GM19193 (cell line): Measurements from ENCODE around the gene WHRN.

Source experiments
- POLR2A ChIP-seq: IDR thresholded peaks from 4 replicates; pipeline ENCODE4 v1.6.1; 2011; ENCODE audit not compliant: insufficient read depth, insufficient read length; ENCODE audit errors: extremely low read depth

The WHRN gene

GRCh38 chr9:114522847-114523246 lies 17.6 kb upstream of the WHRN start:
- no peak for TF ChIP-seq POLR2A

DNA sequence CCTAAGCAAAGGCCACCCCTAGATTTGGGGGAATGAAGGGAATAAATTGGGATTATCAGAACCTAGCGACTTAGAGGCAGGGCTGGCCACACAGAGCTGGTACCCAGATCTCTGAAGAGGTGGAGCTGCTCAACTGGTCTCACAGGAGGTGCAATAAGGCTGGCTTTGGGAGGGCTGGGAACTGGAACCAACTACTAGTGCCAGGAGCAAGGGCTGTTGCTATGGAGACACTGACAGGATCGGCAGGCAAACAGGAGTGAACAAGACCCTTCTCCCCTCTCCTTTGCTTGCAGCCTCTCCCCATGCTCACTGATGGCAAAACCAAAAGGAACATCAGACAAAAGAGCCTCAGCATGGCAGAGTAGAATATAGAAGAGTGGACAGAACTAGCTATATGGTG lies 17.0 kb upstream of the WHRN start:
- TF ChIP-seq POLR2A = no peak

GRCh38 chr9:114521846-114522245 lies 16.6 kb upstream of the WHRN start:
- no peak for TF ChIP-seq POLR2A

GRCh38 chr9:114518599-114519022 lies 13.3 kb upstream of the WHRN start:
- TF ChIP-seq POLR2A = no peak

GRCh38 chr9:114518120-114518519 lies 12.8 kb upstream of the WHRN start:
- no peak for TF ChIP-seq POLR2A

- no peak for TF ChIP-seq POLR2A
These were observed 11.6 kb upstream of the WHRN start for GRCh38 chr9:114516913-114517312.

DNA sequence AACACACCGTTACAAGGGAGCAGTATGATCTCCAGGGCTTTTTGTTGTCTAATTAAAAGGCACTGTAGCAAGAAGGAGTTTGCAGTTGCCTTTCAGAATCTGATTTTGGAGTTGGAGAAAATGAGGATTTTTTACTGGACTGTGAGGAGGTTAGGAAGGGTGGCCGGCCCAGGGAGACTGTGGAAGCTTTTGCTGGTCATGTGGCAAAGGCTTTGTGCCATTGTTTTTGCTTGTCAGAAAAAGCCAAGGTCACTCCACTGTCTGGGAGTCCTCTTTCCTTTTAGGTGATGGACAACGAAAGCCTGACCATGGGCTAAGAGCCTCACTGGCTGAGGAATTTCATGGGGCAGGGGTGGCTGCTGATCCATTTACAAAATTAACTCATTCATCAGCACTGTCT lies 10.3 kb upstream of the WHRN start:
- no peak for TF ChIP-seq POLR2A

- TF ChIP-seq POLR2A = no peak
These were observed 8.6 kb upstream of the WHRN start for GRCh38 chr9:114513959-114514267.

GRCh38 chr9:114513055-114513958 lies 8.0 kb upstream of the WHRN start:
- no peak for TF ChIP-seq POLR2A

DNA sequence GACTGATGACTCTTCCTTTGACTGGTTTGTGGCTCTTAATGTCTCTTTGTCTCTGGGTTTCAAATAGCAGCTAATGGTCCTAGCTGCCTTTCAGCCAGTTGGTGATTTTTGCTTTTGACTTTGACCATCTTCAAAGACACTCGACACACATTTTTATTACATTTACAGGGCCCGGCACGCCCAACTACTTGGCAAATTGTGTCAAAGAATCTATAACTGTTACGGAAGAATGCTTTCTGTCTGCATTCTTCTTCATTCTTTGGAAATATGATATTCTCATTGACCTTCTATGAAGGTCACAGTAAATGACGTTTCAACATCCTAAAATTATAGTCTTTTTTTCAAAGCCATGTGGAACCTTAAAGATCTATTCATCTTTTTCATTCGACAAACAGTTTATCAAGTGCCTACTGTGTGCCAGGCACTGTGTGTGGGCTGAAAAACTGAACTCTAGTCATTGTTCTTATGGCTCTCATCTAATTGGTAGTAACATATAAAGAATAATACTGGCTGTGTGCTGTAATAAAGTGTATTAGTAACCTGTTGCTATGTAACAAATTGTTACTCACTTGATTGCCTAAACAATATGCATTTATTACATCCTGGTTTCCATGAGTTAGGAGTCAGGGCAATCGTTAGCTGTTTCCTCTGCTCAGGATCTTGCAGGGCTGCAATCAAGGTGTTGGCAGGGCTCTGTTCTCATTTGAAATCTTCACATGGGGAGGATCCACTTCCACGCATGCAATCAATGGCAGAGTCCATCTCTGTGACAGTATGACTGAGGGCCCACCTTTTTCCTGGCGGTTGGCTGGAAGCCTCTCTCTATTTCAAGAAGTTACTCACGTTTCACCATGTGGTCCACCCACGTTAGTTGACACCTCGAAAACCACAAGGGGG lies 7.0 kb upstream of the WHRN start:
- TF ChIP-seq POLR2A = no peak

DNA sequence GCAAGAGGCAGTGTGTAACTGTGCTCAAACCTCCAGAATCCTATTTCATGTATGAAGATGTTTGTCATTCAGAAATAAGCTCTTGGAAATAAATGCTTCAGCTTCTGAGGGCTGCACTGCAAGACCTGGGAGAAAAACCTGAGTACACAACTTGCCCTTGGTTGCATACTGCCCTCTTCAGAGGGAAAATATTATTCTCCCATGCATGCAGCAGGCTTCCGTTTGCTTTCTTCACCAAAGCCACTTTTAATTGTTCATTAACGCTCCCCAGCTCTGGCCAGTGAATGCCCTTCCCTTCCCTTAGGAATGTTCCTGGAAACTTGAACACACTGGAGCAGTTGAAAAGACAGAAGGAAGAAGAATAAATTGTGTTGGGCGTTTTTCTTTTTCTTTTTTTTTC lies 2.5 kb upstream of the WHRN start:
- no peak for TF ChIP-seq POLR2A

DNA sequence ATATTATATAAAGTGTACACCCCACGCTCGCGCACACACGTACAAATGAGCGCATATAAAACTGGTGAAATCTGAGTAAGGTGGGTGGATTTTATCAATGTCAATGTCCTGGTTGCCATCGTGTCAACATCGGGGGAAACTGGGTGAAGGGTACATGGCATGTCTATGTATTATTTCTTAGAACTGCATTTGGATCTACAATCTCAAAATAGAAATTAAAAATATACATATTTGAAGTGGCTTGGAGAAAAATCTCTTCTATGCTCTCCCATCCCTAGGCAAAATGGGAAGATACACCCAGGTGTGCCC lies 763 bp upstream of the WHRN start:
- no peak for TF ChIP-seq POLR2A

DNA sequence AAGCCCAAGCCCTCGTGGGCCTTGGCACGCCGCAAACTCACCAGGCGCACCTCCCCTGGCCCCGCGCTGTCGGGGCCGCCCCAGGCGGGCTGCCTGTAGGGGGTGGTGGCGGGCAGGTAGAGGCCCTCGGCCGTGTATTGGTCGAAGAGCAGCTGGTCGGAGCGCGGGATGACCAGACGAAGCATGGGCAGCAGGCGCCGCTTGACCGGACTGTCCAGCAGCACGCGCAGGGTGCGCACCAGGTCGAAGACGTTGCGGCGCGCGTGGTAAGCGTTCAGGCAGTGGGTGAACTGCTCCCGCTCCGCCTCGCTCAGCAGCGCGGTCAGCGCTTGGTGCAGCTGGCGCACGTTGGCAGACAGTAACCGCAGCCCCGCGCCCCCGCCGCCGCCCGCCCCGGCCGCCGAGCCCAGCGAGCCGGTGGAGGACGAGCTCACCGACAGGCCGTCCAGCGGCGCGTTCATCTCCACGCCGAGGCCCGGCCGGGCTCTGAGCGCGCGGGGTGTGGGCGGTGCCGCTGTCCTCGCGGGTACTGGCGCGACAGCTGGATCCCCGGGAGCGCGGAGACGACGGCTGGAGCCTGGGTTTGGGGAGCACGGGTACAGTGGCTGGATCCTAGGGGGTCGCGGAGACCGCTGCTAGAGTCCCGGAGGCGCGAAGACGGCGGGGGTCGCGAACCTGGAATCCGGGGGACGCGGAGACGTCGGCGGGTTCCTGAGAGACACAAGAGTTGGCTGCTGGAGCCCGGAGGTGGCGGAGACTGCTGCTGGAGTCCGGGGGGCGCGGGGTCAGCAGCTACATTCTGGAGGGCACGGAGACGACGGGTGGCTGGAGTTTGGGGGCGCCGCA lies 709 bp downstream of the WHRN start:
- TF ChIP-seq POLR2A = no peak

GRCh38 chr9:114503522-114504340 lies 1.5 kb downstream of the WHRN start:
- no peak for TF ChIP-seq POLR2A

GRCh38 chr9:114503009-114503408 lies 2.3 kb downstream of the WHRN start:
- no peak for TF ChIP-seq POLR2A
